ENCODE data around the gene PTPRK. TPM values are rescaled to one million over a fixed set of nuclear protein-coding genes. Genes with fewer than 3 reads are reported as not detected.

The PTPRK gene
- total and polyA plus RNA-seq, 2 experiments from 2014 or later, result 26.9 to 56.4 TPM

- TF ChIP-seq NANOG (IDR thresholded peaks at IDR 0.05; ENCODE audit: borderline replicate concordance) (no peak), ZNF331 (CRISPR knock-in tag; IDR thresholded peaks at IDR 0.05; ENCODE audit: low read depth) (no peak), EZH2phosphoT487 (IDR thresholded peaks at IDR 0.05; ENCODE audit: unreplicated experiment) (no peak), CREB1 (CRISPR knock-in tag; IDR thresholded peaks at IDR 0.05; ENCODE audit: low read depth) (no peak)
Observed at GRCh38 chr6:128144320-128144719, 376.1 kb downstream of the PTPRK start (continued).

GRCh38 chr6:128141932-128142331, 378.5 kb downstream of the PTPRK start:
- no peak overlapping the region for H3K27ac Mint-ChIP-seq
- no peaks in the 10 kb centered on the region for H3K9me3 Mint-ChIP-seq
- no peaks in the 10 kb centered on the region for H3K27me3 ChIP-seq (ENCODE audit: insufficient read depth)
- H3K9me2 ChIP-seq (ENCODE audit: insufficient read depth), result no peaks in the 10 kb centered on the region
- H3K36me3 Mint-ChIP-seq (ENCODE audit: low read depth), result no peaks in the 10 kb centered on the region
- H2AFZ ChIP-seq, result no peak overlapping the region
- H3K79me2 ChIP-seq (replicated peaks; ENCODE audit: insufficient read depth), result no peaks in the 10 kb centered on the region
- no peaks in the 10 kb centered on the region for H4K20me1 ChIP-seq (replicated peaks; ENCODE audit: insufficient read depth)
- H3K4me3 Mint-ChIP-seq, result no peak overlapping the region
- no peak for TF ChIP-seq EZH2phosphoT487 (IDR thresholded peaks at IDR 0.05; ENCODE audit: unreplicated experiment)
- TF ChIP-seq ZNF114 (CRISPR knock-in tag; IDR thresholded peaks at IDR 0.05), result no peak
- no peak for TF ChIP-seq ZNF331 (CRISPR knock-in tag; IDR thresholded peaks at IDR 0.05; ENCODE audit: low read depth)
- peaks cover 8% of the 10 kb centered on the region; the same call in 1 of the 2 replicates for H3K4me1 ChIP-seq (ENCODE audit: insufficient read depth)
- H3F3A ChIP-seq (replicated peaks; ENCODE audit: low read depth), result no peaks in the 10 kb centered on the region
- no peak overlapping the region for H3K4me2 ChIP-seq
- no peak overlapping the region for H3K27ac ChIP-seq (ENCODE audit: low read depth)
- H3K4me1 Mint-ChIP-seq, result peaks cover 10% of the 10 kb centered on the region; the same call in 2 of the 3 replicates
- no peak overlapping the region for H3K4me3 ChIP-seq
- H3K36me3 ChIP-seq (ENCODE audit: insufficient read depth), result no peaks in the 10 kb centered on the region
- no peaks in the 10 kb centered on the region for H3K27me3 Mint-ChIP-seq (ENCODE audit: insufficient read depth, low read depth, poor library complexity)
- DNase-seq (ENCODE audit: low spot score) (no peak), ATAC-seq (no peak)

- DNase-seq (ENCODE audit: low spot score) (no peak), ATAC-seq (no peak)
- H3K79me2 ChIP-seq (replicated peaks; ENCODE audit: insufficient read depth), result no peaks in the 10 kb centered on the region
- peaks cover 8% of the 10 kb centered on the region; the same call in 1 of the 2 replicates for H3K4me1 ChIP-seq (ENCODE audit: insufficient read depth)
- no peaks in the 10 kb centered on the region for H3F3A ChIP-seq (replicated peaks; ENCODE audit: low read depth)
- no peaks in the 10 kb centered on the region; the same call in 1 of the 2 replicates for H3K9me2 ChIP-seq (ENCODE audit: insufficient read depth)
- H3K4me3 Mint-ChIP-seq, result no peak overlapping the region
- no peaks in the 10 kb centered on the region for H3K27me3 ChIP-seq (ENCODE audit: insufficient read depth)
- no peak overlapping the region for H3K27ac ChIP-seq (ENCODE audit: low read depth)
- H3K4me2 ChIP-seq, result no peak overlapping the region
- H3K36me3 Mint-ChIP-seq (ENCODE audit: low read depth), result no peaks in the 10 kb centered on the region
- H2AFZ ChIP-seq, result no peak overlapping the region
- peaks cover 2% of the 10 kb centered on the region for H3K27me3 Mint-ChIP-seq (ENCODE audit: insufficient read depth, low read depth, poor library complexity)
- H3K36me3 ChIP-seq (ENCODE audit: insufficient read depth), result no peaks in the 10 kb centered on the region
- no peak overlapping the region for H3K4me3 ChIP-seq
- no peaks in the 10 kb centered on the region for H4K20me1 ChIP-seq (replicated peaks; ENCODE audit: insufficient read depth)
- H3K27ac Mint-ChIP-seq, result peak overlapping the region; percentile 91
- no peaks in the 10 kb centered on the region for H3K9me3 Mint-ChIP-seq
- H3K4me1 Mint-ChIP-seq, result peaks cover 9% of the 10 kb centered on the region; the same call in 2 of the 3 replicates
- TF ChIP-seq ETS1 (IDR thresholded peaks at IDR 0.05) (no peak), EZH2 (IDR thresholded peaks at IDR 0.05; ENCODE audit: low read depth, unreplicated experiment) (no peak), ZNF114 (CRISPR knock-in tag; IDR thresholded peaks at IDR 0.05) (no peak), CTCF (conservative IDR thresholded peaks at IDR 0.05; ENCODE audit: low read depth in 2 of 2) (no peak), CREB1 (CRISPR knock-in tag; IDR thresholded peaks at IDR 0.05; ENCODE audit: low read depth) (no peak), ZNF331 (CRISPR knock-in tag; IDR thresholded peaks at IDR 0.05; ENCODE audit: low read depth) (no peak), ZNF462 (CRISPR knock-in tag; IDR thresholded peaks at IDR 0.05) (no peak), EZH2phosphoT487 (IDR thresholded peaks at IDR 0.05; ENCODE audit: unreplicated experiment) (no peak)
Observed at GRCh38 chr6:128139519-128139918, 380.9 kb downstream of the PTPRK start.
